DOHH2 (cell line): ENCODE results near the gene EPHA2.

Experiments used
- CTCF ChIP-seq: fragments of 200-600 bp; sonication (generic); IDR thresholded peaks from one replicate; pipeline ENCODE4 v1.5.1; 2014; ENCODE audit warnings: antibody characterized with exemption, mild to moderate bottlenecking, low read depth, low read length; ENCODE audit not compliant: poor library complexity, severe bottlenecking
- EZH2phosphoT487 ChIP-seq: fragments of 200-600 bp; sonication (generic); IDR thresholded peaks from 2 replicates; pipeline ENCODE4 v1.6.1; 2017; ENCODE audit warnings: borderline replicate concordance, mild to moderate bottlenecking, antibody characterized with exemption, low read length, moderate library complexity, mixed read lengths

- TF ChIP-seq CTCF (no peak), EZH2phosphoT487 (no peak)
Measured at GRCh38 chr1:16125088-16125470, 30.8 kb downstream of the EPHA2 start.
